Skeletal muscle tissue (tissue), 4 donors: ENCODE measurements around the gene GPR78. TPM values are rescaled to one million over a fixed set of nuclear protein-coding genes. Genes with fewer than 3 reads are reported as not detected.
"Not testable (repeated sequence)": the region's sequence is repeated elsewhere in the genome, so short reads cannot be mapped to it uniquely, and the experiment has no call there.

Source experiments
- H3K27ac ChIP-seq: one replicate; pipeline ENCODE4 v1.7.0; 2013; ENCODE audit warnings: mild to moderate bottlenecking, low read depth, low read length, inconsistent platforms
- H3K27me3 ChIP-seq, 3 donors: one replicate each; pipeline ENCODE4 v1.7.0; 2013; ENCODE audit warnings: low read length in 3 of 3; ENCODE audit not compliant: control insufficient read depth in 3 of 3, insufficient read depth in 3 of 3
- H3K36me3 ChIP-seq, 3 donors: one replicate each; pipeline ENCODE4 v1.7.0; 2013; ENCODE audit warnings: low read length in 3 of 3; ENCODE audit not compliant: control insufficient read depth in 3 of 3, insufficient read depth in 3 of 3
- H3K4me1 ChIP-seq, 3 donors: one replicate each; pipeline ENCODE4 v1.7.0; 2013; ENCODE audit warnings: low read length in 3 of 3, mild to moderate bottlenecking in 3 of 3; ENCODE audit not compliant: control insufficient read depth in 3 of 3, insufficient read depth in 3 of 3
- H3K4me3 ChIP-seq, 3 donors: one replicate each; pipeline ENCODE4 v1.7.0; 2013; ENCODE audit warnings: low read length in 3 of 3
- H3K9ac ChIP-seq, 3 donors: one replicate each; pipeline ENCODE4 v1.7.0; 2013; ENCODE audit warnings: low read length in 3 of 3, mild to moderate bottlenecking in 3 of 3, moderate library complexity in 2 of 3, low read depth in 1 of 3
- H3K9me3 ChIP-seq, 3 donors: one replicate each; pipeline ENCODE4 v1.7.0; 2013; ENCODE audit warnings: low read length in 3 of 3; ENCODE audit not compliant: control insufficient read depth in 3 of 3
- total RNA-seq: library from RNA; depleted of rRNA; stranded (reverse); fragments of >200 nt; gene quantifications from one replicate; pipeline ENCODE4 v1.2.3, GENCODE V29; 2014
- donor health status: Osteomylitis.

Gene GPR78
- total RNA-seq, 1 donor from 2014 or later = 0.52 TPM

GRCh38 chr4:8560265-8561047 is 19.7 kb upstream of the GPR78 start:
- Histone ChIP-seq H3K27me3 (peaks cover 3 to 21% (median 8%) of the 10 kb centered on the region in 3 donors), H3K27ac (no peak overlapping the region), H3K4me1 (no peaks in the 10 kb centered on the region), H3K9ac (no peak overlapping the region), H3K4me3 (no peak overlapping the region), H3K9me3 (peaks cover 0 to 2% (median 0%) of the 10 kb centered on the region in 3 donors), H3K36me3 (no peaks in the 10 kb centered on the region)

GRCh38 chr4:8564595-8564994 is 15.6 kb upstream of the GPR78 start:
- H3K27me3 ChIP-seq = peaks cover 0 to 6% (median 0%) of the 10 kb centered on the region in 3 donors
- no peaks in the 10 kb centered on the region for H3K4me1 ChIP-seq
- no peak overlapping the region for H3K4me3 ChIP-seq
- H3K27ac ChIP-seq = no peak overlapping the region
- no peak overlapping the region for H3K9ac ChIP-seq
- H3K36me3 ChIP-seq = no peaks in the 10 kb centered on the region
- peaks cover 0 to 2% (median 0%) of the 10 kb centered on the region in 3 donors for H3K9me3 ChIP-seq

- no peaks in the 10 kb centered on the region for H3K9me3 ChIP-seq
- no peaks in the 10 kb centered on the region for H3K4me1 ChIP-seq
- no peak overlapping the region for H3K4me3 ChIP-seq
- H3K36me3 ChIP-seq = no peaks in the 10 kb centered on the region
- H3K27ac ChIP-seq = no peak overlapping the region
- H3K27me3 ChIP-seq = no peaks in the 10 kb centered on the region
- H3K9ac ChIP-seq = no peak overlapping the region
Measured at GRCh38 chr4:8568068-8568668, 12.0 kb upstream of the GPR78 start.

- no peak overlapping the region for H3K27ac ChIP-seq
- H3K27me3 ChIP-seq = no peaks in the 10 kb centered on the region
Measured at GRCh38 chr4:8570201-8570600, 10.0 kb upstream of the GPR78 start.

GRCh38 chr4:8571702-8572685 is 8.2 kb upstream of the GPR78 start:
- Histone ChIP-seq H3K27me3 (peaks cover 0 to under 1% (median 0%) of the 10 kb centered on the region in 3 donors), H3K4me1 (no peaks in the 10 kb centered on the region), H3K9ac (no peak overlapping the region), H3K4me3 (no peak overlapping the region), H3K36me3 (no peaks in the 10 kb centered on the region), H3K9me3 (no peaks in the 10 kb centered on the region), H3K27ac (no peak overlapping the region)

More at GRCh38 chr4:8570201-8570600, 10.0 kb upstream of the GPR78 start:
- no peak overlapping the region for H3K4me3 ChIP-seq
- no peaks in the 10 kb centered on the region for H3K4me1 ChIP-seq
- H3K9ac ChIP-seq = no peak overlapping the region
- H3K9me3 ChIP-seq = no peaks in the 10 kb centered on the region
- no peaks in the 10 kb centered on the region for H3K36me3 ChIP-seq

- H3K4me3 ChIP-seq = no peak overlapping the region
- no peaks in the 10 kb centered on the region for H3K4me1 ChIP-seq
- H3K9ac ChIP-seq = no peak overlapping the region
- no peak overlapping the region for H3K27ac ChIP-seq
- no peaks in the 10 kb centered on the region for H3K36me3 ChIP-seq
- peaks cover 6 to 10% (median 8%) of the 10 kb centered on the region in 3 donors for H3K27me3 ChIP-seq
- no peaks in the 10 kb centered on the region for H3K9me3 ChIP-seq
Measured at GRCh38 chr4:8573266-8573665, 6.9 kb upstream of the GPR78 start.

- Histone ChIP-seq H3K9ac (no peak overlapping the region), H3K27ac (no peak overlapping the region), H3K4me3 (no peak overlapping the region), H3K4me1 (no peaks in the 10 kb centered on the region), H3K27me3 (peaks cover 13 to 26% (median 24%) of the 10 kb centered on the region in 3 donors), H3K36me3 (no peaks in the 10 kb centered on the region), H3K9me3 (no peaks in the 10 kb centered on the region)
Measured at GRCh38 chr4:8574796-8575370, 5.3 kb upstream of the GPR78 start.

- no peak overlapping the region for H3K27ac ChIP-seq
- H3K9ac ChIP-seq = no peak overlapping the region
- H3K4me3 ChIP-seq = no peak overlapping the region
- H3K4me1 ChIP-seq = no peaks in the 10 kb centered on the region
- H3K9me3 ChIP-seq = no peaks in the 10 kb centered on the region
- no peaks in the 10 kb centered on the region for H3K36me3 ChIP-seq
- peaks cover 16 to 31% (median 25%) of the 10 kb centered on the region in 3 donors for H3K27me3 ChIP-seq
Measured at GRCh38 chr4:8575457-8575856, 4.7 kb upstream of the GPR78 start.

GRCh38 chr4:8576591-8576990 is 3.6 kb upstream of the GPR78 start:
- not testable (repeated sequence) for H3K9me3 ChIP-seq, H3K36me3 ChIP-seq, H3K4me1 ChIP-seq, H3K27ac ChIP-seq, H3K4me3 ChIP-seq, H3K9ac ChIP-seq
- H3K27me3 ChIP-seq = peaks cover 25 to 40% (median 33%) of the 10 kb centered on the region in 3 donors
